DOHH2 (cell line): Measurements from ENCODE around the gene B3GALT6.

Source experiments
- H3F3A ChIP-seq: fragments of 200-600 bp; sonication (generic), shearing (Covaris generic); 2 replicates; pipeline ENCODE4 v1.6.0; 2016; ENCODE audit warnings: antibody characterized with exemption, mild to moderate bottlenecking; ENCODE audit not compliant: control insufficient read depth, insufficient read depth
- H3K27ac ChIP-seq: fragments of 200-600 bp; sonication (generic); 2 replicates; pipeline ENCODE4 v1.5.1; 2014; ENCODE audit warnings: low read depth, mild to moderate bottlenecking, low read length, moderate library complexity
- H3K27me3 ChIP-seq: fragments of 200-600 bp; sonication (generic); 2 replicates; pipeline ENCODE4 v1.6.1; 2014; ENCODE audit warnings: mild to moderate bottlenecking, low read length, mixed read lengths; ENCODE audit not compliant: control insufficient read depth
- H3K36me3 ChIP-seq: fragments of 200-600 bp; sonication (generic); 2 replicates; pipeline ENCODE4 v1.6.1; 2014; ENCODE audit warnings: mild to moderate bottlenecking, low read length, moderate library complexity, mixed read lengths; ENCODE audit not compliant: control insufficient read depth
- H3K4me1 ChIP-seq: fragments of 200-600 bp; sonication (generic); 2 replicates; pipeline ENCODE4 v1.6.1; 2014; ENCODE audit warnings: mild to moderate bottlenecking, low read length, mixed read lengths; ENCODE audit not compliant: control insufficient read depth
- H3K4me2 ChIP-seq: fragments of 200-600 bp; sonication (generic); 2 replicates; pipeline ENCODE4 v1.6.0; 2014; ENCODE audit warnings: mild to moderate bottlenecking, low read length, moderate library complexity
- H3K4me3 ChIP-seq: fragments of 200-600 bp; sonication (generic); 2 replicates; pipeline ENCODE4 v1.5.1; 2014; ENCODE audit warnings: mild to moderate bottlenecking, low read length, mixed read lengths
- H3K79me2 ChIP-seq: fragments of 200-600 bp; sonication (generic); 2 replicates; pipeline ENCODE4 v1.6.1; 2014; ENCODE audit warnings: mild to moderate bottlenecking, low read length, mixed read lengths; ENCODE audit not compliant: control insufficient read depth
- H3K9me2 ChIP-seq: fragments of 200-600 bp; sonication (generic); replicated peaks from 2 replicates; pipeline ENCODE4 v1.6.1; 2014; ENCODE audit warnings: mild to moderate bottlenecking, low read length, mixed read lengths; ENCODE audit not compliant: control insufficient read depth
- H3K9me3 ChIP-seq: fragments of 200-600 bp; sonication (generic); 2 replicates; pipeline ENCODE4 v1.6.1; 2014; ENCODE audit warnings: antibody characterized with exemption, low read length, mixed read lengths; ENCODE audit not compliant: control insufficient read depth, insufficient read depth
- H4K20me1 ChIP-seq: fragments of 200-600 bp; sonication (generic); 2 replicates; pipeline ENCODE4 v1.6.0; 2014; ENCODE audit warnings: low read depth, mild to moderate bottlenecking, antibody characterized with exemption, low read length, moderate library complexity; ENCODE audit not compliant: control insufficient read depth, insufficient read depth
- CTCF ChIP-seq: fragments of 200-600 bp; sonication (generic); IDR thresholded peaks from one replicate; pipeline ENCODE4 v1.5.1; 2014; ENCODE audit warnings: antibody characterized with exemption, mild to moderate bottlenecking, low read depth, low read length; ENCODE audit not compliant: poor library complexity, severe bottlenecking
- EZH2phosphoT487 ChIP-seq: fragments of 200-600 bp; sonication (generic); IDR thresholded peaks from 2 replicates; pipeline ENCODE4 v1.6.1; 2017; ENCODE audit warnings: borderline replicate concordance, mild to moderate bottlenecking, antibody characterized with exemption, low read length, moderate library complexity, mixed read lengths

Gene B3GALT6

GRCh38 chr1:1230656-1231399, 1.2 kb upstream of the B3GALT6 start:
- peaks cover 65% of the 10 kb centered on the region for H3K36me3 ChIP-seq
- H3K9me2 ChIP-seq, result no peaks in the 10 kb centered on the region
- H3K4me2 ChIP-seq, result peak overlapping the region; percentile 74
- TF ChIP-seq CTCF, result no peak
- TF ChIP-seq EZH2phosphoT487, result no peak
- H3K27ac ChIP-seq, result peak overlapping the region; percentile 55
- H3K27me3 ChIP-seq, result no peaks in the 10 kb centered on the region
- peaks cover 91% of the 10 kb centered on the region for H3K79me2 ChIP-seq
- no peaks in the 10 kb centered on the region for H3K9me3 ChIP-seq
- H3F3A ChIP-seq, result no peaks in the 10 kb centered on the region
- H4K20me1 ChIP-seq, result no peaks in the 10 kb centered on the region; the same call in 1 of the 2 replicates
- H3K4me1 ChIP-seq, result peaks cover 22% of the 10 kb centered on the region
- peak overlapping the region; percentile 92 for H3K4me3 ChIP-seq

GRCh38 chr1:1231400-1232207, 433 bp upstream of the B3GALT6 start, which contains the start of gene SDF4:
Gene SDF4 (minus strand): TSS chr1:1232001. CDS start chr1:1228772, 3,229 bp downstream.
- Histone ChIP-seq H3K9me2 (no peaks in the 10 kb centered on the region), H3K4me3 (peak within 1 kb of the TSS; percentile 92), H3K4me2 (peak within 1 kb of the TSS; percentile 82), H3K27me3 (no peaks in the 10 kb centered on the region), H3K9me3 (no peaks in the 10 kb centered on the region), H3K36me3 (peaks cover 57% of the 10 kb centered on the region), H3K4me1 (peaks cover 22% of the 10 kb centered on the region), H3K79me2 (peaks cover 83% of the 10 kb centered on the region), H3K27ac (peak within 1 kb of the TSS; percentile 55), H4K20me1 (no peaks in the 10 kb centered on the region; the same call in 1 of the 2 replicates), H3F3A (no peaks in the 10 kb centered on the region)
- TF ChIP-seq EZH2phosphoT487, result no peak
- TF ChIP-seq CTCF, result no peak

GRCh38 chr1:1232796-1233566, 944 bp downstream of the B3GALT6 start:
- no peaks in the 10 kb centered on the region; the same call in 1 of the 2 replicates for H4K20me1 ChIP-seq
- H3K27ac ChIP-seq, result no peak overlapping the region
- H3K4me1 ChIP-seq, result peaks cover 26% of the 10 kb centered on the region
- peaks cover 71% of the 10 kb centered on the region for H3K79me2 ChIP-seq
- no peaks in the 10 kb centered on the region for H3F3A ChIP-seq
- no peaks in the 10 kb centered on the region for H3K9me2 ChIP-seq
- peaks cover 45% of the 10 kb centered on the region for H3K36me3 ChIP-seq
- TF ChIP-seq CTCF (no peak), EZH2phosphoT487 (no peak)
- no peaks in the 10 kb centered on the region for H3K9me3 ChIP-seq
- peak overlapping the region; percentile 66 for H3K4me3 ChIP-seq
- peaks cover 5% of the 10 kb centered on the region for H3K27me3 ChIP-seq
- H3K4me2 ChIP-seq, result peak overlapping the region; percentile 82
